ENCODE data around the gene ALDH5A1.

ALDH5A1 gene

DNA sequence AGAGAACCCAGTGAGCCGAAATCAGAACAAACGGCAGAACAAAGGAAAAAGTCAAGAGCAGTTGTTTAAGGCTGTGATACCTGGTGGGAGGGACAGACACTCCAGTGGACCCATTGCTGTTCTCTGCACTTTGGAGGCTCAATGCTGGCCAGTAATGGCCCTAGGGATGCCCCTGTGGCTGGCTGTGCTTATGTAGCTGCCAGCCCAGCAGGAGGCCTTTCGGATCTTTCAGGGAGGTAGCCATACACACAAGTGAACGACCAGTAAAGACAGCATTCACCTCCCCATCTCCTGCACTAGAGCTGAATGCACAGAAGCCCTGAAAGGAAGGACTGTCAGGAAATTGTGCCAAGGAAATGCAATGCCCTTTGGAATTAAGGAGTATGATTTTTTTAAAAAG, 39.7 kb upstream of the ALDH5A1 start:
- no peak for TF ChIP-seq ZNF8 (CRISPR knock-in tag; IDR thresholded peaks at IDR 0.05)
- no peak for TF ChIP-seq TCF4 (CRISPR knock-in tag; IDR thresholded peaks at IDR 0.05; ENCODE audit: borderline replicate concordance)
- no peak for TF ChIP-seq ISL1 (CRISPR knock-in tag; IDR thresholded peaks at IDR 0.05)
- TF ChIP-seq SNAI2 (CRISPR knock-in tag; IDR thresholded peaks at IDR 0.05): no peak
- TF ChIP-seq TOX (CRISPR knock-in tag; IDR thresholded peaks at IDR 0.05; ENCODE audit: borderline replicate concordance): no peak
- TF ChIP-seq GLIS3 (CRISPR knock-in tag; IDR thresholded peaks at IDR 0.05): no peak
- no peak for TF ChIP-seq ARNTL (CRISPR knock-in tag; IDR thresholded peaks at IDR 0.05; ENCODE audit: borderline replicate concordance, low read depth)
- TF ChIP-seq OSR1 (CRISPR knock-in tag; IDR thresholded peaks at IDR 0.05): no peak
- TF ChIP-seq ZFP3 (CRISPR knock-in tag; IDR thresholded peaks at IDR 0.05): no peak
- no peak for TF ChIP-seq CSDC2 (CRISPR knock-in tag; IDR thresholded peaks at IDR 0.05)
- no peak for TF ChIP-seq ZNF70 (CRISPR knock-in tag; IDR thresholded peaks at IDR 0.05)
- TF ChIP-seq, protein P1, sequence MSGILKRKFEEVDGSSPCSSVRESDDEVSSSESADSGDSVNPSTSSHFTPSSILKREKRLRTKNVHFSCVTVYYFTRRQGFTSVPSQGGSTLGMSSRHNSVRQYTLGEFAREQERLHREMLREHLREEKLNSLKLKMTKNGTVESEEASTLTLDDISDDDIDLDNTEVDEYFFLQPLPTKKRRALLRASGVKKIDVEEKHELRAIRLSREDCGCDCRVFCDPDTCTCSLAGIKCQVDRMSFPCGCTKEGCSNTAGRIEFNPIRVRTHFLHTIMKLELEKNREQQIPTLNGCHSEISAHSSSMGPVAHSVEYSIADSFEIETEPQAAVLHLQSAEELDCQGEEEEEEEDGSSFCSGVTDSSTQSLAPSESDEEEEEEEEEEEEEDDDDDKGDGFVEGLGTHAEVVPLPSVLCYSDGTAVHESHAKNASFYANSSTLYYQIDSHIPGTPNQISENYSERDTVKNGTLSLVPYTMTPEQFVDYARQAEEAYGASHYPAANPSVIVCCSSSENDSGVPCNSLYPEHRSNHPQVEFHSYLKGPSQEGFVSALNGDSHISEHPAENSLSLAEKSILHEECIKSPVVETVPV (CRISPR knock-in tag; IDR thresholded peaks at IDR 0.05): no peak
- TF ChIP-seq RARB (CRISPR knock-in tag; IDR thresholded peaks at IDR 0.05): no peak
- no peak for TF ChIP-seq ZNF565 (CRISPR knock-in tag; conservative IDR thresholded peaks at IDR 0.05; ENCODE audit: low read depth)
- no peak for TF ChIP-seq ZFP30 (CRISPR knock-in tag; IDR thresholded peaks at IDR 0.05)
- TF ChIP-seq, protein P2, sequence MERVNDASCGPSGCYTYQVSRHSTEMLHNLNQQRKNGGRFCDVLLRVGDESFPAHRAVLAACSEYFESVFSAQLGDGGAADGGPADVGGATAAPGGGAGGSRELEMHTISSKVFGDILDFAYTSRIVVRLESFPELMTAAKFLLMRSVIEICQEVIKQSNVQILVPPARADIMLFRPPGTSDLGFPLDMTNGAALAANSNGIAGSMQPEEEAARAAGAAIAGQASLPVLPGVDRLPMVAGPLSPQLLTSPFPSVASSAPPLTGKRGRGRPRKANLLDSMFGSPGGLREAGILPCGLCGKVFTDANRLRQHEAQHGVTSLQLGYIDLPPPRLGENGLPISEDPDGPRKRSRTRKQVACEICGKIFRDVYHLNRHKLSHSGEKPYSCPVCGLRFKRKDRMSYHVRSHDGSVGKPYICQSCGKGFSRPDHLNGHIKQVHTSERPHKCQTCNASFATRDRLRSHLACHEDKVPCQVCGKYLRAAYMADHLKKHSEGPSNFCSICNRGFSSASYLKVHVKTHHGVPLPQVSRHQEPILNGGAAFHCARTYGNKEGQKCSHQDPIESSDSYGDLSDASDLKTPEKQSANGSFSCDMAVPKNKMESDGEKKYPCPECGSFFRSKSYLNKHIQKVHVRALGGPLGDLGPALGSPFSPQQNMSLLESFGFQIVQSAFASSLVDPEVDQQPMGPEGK (CRISPR knock-in tag; IDR thresholded peaks at IDR 0.05; ENCODE audit: borderline replicate concordance): no peak
- no peak for TF ChIP-seq ZC3H10 (CRISPR knock-in tag; IDR thresholded peaks at IDR 0.05)
- no peak for ATAC-seq

DNA sequence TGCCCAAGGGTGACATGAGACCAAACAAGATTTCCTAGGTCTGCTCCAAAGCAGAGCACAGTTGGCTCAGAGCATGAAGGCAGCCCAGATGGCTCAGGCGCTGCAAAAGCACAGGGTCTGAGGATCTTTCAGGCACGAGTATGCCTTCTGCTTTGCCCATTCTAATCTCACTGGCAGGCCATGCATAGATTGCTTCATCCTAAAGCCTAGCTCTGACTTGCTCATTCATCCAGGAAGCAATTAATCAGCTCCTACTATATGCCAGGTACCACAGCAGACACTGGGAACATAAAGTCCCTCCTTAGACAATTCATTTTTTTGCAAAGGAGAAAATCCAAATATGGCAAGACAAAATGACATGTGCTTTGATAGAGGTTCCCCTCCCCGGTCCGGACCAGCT, 36.6 kb upstream of the ALDH5A1 start:
- no peak for ATAC-seq
- no peak for TF ChIP-seq CSDC2 (CRISPR knock-in tag; IDR thresholded peaks at IDR 0.05)

DNA sequence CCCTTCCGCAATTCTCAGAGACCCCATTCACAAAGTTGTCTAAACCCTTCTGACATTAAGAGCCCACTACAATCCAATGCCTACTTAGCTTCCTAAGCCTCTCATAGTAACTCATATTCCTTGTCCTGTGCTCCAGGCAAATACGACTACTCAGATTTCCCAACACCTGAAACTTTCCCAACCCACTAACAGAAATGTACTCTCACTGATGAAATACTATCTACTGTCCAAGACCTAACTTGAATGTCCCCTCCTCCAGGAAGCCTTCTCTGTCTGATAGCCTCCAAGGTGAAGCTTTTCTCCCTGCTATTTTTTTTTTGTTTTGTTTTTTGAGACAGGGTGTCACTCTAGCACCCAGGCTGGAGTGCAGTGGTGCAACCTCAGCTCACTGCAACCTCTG, 35.8 kb upstream of the ALDH5A1 start:
- no peak for ATAC-seq

More for the DNA sequence above, 35.8 kb upstream of the ALDH5A1 start:
- no peak for TF ChIP-seq ISL1 (CRISPR knock-in tag; IDR thresholded peaks at IDR 0.05)
- TF ChIP-seq, protein P3, sequence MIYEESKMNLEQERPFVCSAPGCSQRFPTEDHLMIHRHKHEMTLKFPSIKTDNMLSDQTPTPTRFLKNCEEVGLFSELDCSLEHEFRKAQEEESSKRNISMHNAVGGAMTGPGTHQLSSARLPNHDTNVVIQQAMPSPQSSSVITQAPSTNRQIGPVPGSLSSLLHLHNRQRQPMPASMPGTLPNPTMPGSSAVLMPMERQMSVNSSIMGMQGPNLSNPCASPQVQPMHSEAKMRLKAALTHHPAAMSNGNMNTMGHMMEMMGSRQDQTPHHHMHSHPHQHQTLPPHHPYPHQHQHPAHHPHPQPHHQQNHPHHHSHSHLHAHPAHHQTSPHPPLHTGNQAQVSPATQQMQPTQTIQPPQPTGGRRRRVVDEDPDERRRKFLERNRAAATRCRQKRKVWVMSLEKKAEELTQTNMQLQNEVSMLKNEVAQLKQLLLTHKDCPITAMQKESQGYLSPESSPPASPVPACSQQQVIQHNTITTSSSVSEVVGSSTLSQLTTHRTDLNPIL (CRISPR knock-in tag; IDR thresholded peaks at IDR 0.05; ENCODE audit: low read depth): no peak
- no peak for TF ChIP-seq ZNF70 (CRISPR knock-in tag; IDR thresholded peaks at IDR 0.05)
- no peak for TF ChIP-seq ZC3H10 (CRISPR knock-in tag; IDR thresholded peaks at IDR 0.05)
- TF ChIP-seq TOX (CRISPR knock-in tag; IDR thresholded peaks at IDR 0.05; ENCODE audit: borderline replicate concordance): no peak
- no peak for TF ChIP-seq BACH2 (CRISPR knock-in tag; IDR thresholded peaks at IDR 0.05; ENCODE audit: borderline replicate concordance)
- TF ChIP-seq RARB (CRISPR knock-in tag; IDR thresholded peaks at IDR 0.05): no peak
- no peak for TF ChIP-seq OSR1 (CRISPR knock-in tag; IDR thresholded peaks at IDR 0.05)
- TF ChIP-seq, protein P4, sequence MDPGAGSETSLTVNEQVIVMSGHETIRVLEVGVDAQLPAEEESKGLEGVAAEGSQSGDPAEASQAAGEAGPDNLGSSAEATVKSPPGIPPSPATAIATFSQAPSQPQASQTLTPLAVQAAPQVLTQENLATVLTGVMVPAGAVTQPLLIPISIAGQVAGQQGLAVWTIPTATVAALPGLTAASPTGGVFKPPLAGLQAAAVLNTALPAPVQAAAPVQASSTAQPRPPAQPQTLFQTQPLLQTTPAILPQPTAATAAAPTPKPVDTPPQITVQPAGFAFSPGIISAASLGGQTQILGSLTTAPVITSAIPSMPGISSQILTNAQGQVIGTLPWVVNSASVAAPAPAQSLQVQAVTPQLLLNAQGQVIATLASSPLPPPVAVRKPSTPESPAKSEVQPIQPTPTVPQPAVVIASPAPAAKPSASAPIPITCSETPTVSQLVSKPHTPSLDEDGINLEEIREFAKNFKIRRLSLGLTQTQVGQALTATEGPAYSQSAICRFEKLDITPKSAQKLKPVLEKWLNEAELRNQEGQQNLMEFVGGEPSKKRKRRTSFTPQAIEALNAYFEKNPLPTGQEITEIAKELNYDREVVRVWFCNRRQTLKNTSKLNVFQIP (CRISPR knock-in tag; IDR thresholded peaks at IDR 0.05; ENCODE audit: borderline replicate concordance, low read depth): no peak
- TF ChIP-seq, protein P1 (CRISPR knock-in tag; IDR thresholded peaks at IDR 0.05): no peak
- no peak for TF ChIP-seq ZFP30 (CRISPR knock-in tag; IDR thresholded peaks at IDR 0.05)
- TF ChIP-seq TCF4 (CRISPR knock-in tag; IDR thresholded peaks at IDR 0.05; ENCODE audit: borderline replicate concordance): no peak
- no peak for TF ChIP-seq ARNTL (CRISPR knock-in tag; IDR thresholded peaks at IDR 0.05; ENCODE audit: borderline replicate concordance, low read depth)
- TF ChIP-seq ESRRG (CRISPR knock-in tag; IDR thresholded peaks at IDR 0.05): no peak

Data from SK-N-SH treated with all-trans-retinoic acid at 6 μM for 48 hours (cell line).